ENCODE results near the gene EGLN2.

GRCh38 chr19:40802300-40803169, 3.5 kb downstream of the EGLN2 start:
- TF ChIP-seq, protein P1, sequence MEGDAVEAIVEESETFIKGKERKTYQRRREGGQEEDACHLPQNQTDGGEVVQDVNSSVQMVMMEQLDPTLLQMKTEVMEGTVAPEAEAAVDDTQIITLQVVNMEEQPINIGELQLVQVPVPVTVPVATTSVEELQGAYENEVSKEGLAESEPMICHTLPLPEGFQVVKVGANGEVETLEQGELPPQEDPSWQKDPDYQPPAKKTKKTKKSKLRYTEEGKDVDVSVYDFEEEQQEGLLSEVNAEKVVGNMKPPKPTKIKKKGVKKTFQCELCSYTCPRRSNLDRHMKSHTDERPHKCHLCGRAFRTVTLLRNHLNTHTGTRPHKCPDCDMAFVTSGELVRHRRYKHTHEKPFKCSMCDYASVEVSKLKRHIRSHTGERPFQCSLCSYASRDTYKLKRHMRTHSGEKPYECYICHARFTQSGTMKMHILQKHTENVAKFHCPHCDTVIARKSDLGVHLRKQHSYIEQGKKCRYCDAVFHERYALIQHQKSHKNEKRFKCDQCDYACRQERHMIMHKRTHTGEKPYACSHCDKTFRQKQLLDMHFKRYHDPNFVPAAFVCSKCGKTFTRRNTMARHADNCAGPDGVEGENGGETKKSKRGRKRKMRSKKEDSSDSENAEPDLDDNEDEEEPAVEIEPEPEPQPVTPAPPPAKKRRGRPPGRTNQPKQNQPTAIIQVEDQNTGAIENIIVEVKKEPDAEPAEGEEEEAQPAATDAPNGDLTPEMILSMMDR (IDR thresholded peaks at IDR 0.05; ENCODE audit: borderline replicate concordance, extremely low read depth, low read length, poor library complexity, severe bottlenecking): no peak
- no peak for TF ChIP-seq EZH2 (IDR thresholded peaks at IDR 0.05; ENCODE audit: borderline replicate concordance, low read depth, low read length, severe bottlenecking)
